NCI-H510A treated with DMSO at 0.1 percent for 48 hours (cell line): Measurements from ENCODE around the gene KIAA0825.
A peak's percentile ranks its signal among the peaks of the same experiment; 100 is the strongest.
"Not testable (repeated sequence)": the region's sequence is repeated elsewhere in the genome, so short reads cannot be mapped to it uniquely, and the experiment has no call there.

Experiments
- DNase-seq: peaks from one replicate; lab custom pipeline; 2025; lab: John Stamatoyannopoulos, UW

The KIAA0825 gene

DNA sequence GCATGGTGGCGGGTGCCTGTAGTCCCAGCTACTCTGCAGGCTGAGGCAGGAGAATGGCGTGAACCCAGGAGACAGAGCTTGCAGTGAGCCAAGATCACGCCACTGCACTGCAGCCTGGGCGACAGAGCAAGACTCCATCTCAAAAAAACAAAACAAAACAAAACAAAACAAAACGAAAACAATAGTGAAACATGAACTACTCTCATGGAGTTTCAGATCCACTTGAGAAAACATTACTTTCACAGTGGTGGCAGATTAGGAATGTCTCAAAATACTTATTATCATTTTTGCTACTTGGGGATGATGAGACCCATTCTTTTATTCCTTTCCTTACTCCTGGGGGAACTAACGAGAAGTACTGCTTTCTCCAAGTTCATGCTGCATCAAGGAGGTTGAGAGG, 448.2 kb downstream of the KIAA0825 start:
- not testable (repeated sequence) for DNase-seq

DNA sequence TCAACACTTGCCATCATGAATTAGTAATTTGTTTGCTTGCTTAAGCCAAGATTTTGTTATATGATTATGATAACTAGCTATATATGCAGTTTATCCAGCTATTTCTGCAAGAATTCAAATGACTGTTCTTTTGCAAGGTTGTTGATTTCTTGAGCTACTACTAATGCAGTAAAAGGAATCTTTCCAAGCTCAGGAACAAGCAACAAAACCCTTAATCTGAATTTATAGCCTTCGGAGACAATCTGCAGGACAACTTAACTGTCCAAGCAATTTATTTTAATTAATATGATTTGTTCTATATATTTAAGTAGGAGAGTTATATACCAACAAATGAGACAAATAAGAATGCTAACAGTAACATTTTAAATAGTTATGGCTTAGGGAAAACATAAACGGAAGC, 450.3 kb downstream of the KIAA0825 start:
- DNase-seq = no peak

DNA sequence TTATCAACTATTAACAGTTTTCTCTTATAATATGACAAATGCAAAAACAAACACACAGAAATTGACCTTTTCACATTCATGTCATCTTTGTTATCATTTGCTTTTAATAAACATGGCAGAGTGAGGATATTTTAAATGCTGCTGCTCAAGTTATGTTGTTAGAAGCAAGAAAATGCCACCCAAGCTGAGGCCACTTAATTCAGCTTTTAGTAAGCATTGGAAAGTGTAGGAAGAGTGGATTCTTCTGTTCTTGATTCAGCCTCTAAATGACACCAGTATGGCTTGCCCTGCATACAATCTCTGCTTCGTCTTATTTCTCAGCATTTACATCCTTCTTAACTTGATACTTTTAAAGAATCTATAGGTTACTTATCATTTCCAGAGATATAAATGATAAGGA, 456.6 kb downstream of the KIAA0825 start:
- DNase-seq = no peak

DNA sequence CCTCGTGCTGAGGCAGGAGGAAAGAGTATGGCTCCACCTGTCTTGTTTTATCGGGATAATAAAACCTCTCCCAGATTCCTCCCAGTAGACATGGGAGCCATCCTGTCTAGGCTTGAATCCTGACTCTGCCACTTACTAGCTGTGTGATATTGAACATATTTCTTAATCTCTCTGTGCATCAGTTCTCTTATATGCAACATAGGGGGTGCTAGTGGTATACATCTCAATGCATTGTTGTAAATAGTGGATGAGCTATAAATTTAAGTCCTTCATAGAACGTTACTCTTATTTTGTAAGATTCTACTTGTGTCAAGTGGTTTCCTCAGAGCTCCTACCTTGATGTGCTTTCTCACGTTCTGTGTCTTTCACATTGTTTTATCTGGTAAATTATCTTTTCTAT, 459.3 kb downstream of the KIAA0825 start:
- no peak for DNase-seq

DNA sequence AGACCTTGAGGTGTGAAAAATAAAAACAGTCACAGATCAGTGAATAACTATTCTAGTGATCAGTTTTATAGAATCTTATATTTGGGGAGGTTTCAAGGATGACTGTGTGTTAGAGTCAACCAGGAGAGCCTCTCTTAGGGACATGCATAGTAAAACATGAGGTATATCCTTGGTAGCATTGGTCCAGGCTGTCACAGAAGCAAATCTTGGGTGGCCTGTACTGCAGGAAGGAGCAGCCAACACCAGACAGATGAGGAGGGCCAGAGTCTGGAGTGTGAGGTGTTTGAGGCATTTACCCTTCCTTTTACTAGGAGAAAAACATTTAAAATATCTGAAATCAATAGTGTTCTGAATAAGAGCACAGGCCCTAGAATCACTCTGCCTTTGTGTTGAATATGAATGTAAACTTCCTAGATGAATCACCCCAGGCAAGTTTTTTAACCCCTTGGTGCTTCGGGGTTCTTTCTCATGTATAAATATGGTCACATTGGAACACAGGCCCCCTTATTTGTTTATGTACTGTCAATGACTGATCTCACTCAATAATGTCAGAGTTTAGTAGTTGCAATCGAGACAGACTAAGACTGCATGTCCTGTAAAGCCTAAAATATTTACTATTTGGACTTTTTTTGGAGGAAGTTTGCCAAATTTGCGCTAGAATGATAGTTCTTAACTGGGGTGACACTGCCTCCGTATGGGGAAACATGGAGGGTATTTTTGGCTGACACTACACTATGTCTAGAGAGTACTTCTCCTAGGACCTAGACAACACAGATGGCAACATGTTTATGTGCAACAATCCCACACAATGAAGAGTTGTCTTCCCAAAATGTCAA, 460.5 kb downstream of the KIAA0825 start:
- DNase-seq = no peak

DNA sequence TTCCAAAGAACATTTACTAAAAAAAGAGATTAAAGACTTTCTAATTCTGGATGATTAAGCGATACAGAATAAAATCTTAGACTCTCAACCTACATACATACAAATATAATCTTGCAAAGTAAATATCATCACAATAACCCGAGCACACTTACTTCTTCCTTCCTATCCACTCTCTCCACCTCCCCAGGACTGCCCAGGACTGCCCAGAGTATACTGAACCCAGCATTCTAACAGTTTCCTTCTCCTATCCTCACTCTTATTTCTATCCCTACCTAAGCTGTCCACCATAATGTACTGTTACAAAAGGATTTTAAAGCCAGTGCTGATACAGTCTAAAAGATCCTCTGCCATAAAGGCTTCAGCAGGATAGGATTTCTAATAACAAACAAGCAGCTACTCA, 463.7 kb downstream of the KIAA0825 start:
- DNase-seq = no peak

DNA sequence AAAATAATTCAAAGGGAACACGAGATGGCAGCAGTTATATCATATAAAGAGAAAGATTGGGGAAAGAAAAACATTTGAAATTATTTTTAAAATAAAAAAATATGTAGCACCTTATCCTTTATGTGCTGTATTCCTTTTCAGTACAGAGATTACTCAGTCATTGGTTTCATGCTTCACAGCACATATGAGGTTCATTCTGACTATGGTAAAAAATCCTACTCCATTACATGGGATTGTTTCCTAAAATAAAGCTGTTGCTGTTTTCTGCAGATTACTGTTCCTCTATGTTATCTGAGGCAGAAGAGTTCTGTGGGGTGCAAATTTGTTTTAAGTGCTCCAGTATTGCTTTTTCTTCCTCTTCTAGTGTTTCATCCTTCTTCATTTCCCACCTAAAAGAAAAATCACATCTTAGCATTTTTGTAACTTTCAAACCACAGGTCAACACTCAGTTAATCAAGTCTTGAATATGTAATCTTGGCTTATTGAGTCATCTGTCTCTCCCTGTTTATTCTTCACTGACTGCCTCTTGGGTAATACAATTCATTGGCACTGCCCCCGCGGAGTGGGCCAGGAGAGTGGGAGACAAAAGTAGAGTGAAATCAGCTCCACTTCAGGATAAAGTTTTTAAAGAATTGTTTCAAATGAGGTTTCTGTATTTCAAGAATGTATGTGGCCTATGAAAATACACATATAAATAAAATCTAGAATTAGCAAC, 464.5 kb downstream of the KIAA0825 start:
- no peak for DNase-seq

DNA sequence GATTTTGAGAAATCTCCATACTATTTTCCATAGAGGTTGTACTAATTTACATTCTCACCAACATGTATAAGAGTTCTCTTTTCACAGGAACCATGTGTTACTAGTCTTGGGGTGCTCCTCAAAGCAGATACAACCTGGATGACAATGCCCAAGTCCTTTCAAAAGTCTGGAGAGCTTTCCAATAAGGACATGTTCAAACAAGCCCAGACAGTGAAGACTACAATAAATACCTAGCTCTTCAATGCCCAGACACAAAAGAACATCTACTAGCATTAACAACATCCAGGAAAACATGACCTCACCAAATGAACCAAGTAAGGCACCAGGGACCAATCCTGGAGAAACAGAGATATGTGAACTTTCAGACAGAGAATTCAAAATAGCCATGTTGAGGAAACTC, 474.8 kb downstream of the KIAA0825 start:
- not testable (repeated sequence) for DNase-seq

DNA sequence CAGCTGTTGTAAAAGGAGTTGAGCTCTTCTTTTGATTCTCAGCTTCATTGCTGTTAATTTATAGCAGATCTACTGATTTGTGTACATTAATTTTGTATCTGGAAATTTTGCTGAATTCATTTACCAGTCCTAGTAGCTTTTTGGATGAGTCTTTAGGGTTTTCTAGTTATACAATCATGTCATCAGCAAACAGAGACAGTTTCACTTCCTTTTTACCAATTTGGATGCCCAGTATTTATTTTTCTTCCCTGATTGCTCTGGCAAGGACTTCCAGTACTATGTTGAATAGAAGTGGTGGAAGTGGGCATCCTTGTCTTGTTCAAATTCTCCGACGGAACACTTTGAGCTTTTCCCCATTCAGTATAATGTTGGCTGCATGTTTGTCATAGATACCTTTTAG, 478.1 kb downstream of the KIAA0825 start:
- DNase-seq = no peak

DNA sequence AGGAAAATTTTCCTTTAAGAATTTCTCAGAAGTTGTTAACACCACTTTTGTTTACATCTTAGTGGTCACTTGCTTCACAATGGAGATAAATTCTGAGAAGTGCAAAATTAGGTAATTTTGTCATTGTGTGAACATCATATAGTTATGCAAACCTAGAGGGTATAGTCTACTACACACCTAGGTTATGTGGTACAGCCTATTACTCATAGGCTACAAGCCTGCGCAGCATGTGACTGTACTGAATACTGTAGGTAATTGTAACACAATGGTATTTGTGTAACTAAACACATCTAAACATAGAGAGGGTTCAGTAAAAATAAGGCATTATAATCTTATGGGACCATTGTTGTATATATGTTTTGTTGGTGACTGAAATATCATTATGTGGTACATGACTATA, 488.3 kb downstream of the KIAA0825 start:
- no peak for DNase-seq

DNA sequence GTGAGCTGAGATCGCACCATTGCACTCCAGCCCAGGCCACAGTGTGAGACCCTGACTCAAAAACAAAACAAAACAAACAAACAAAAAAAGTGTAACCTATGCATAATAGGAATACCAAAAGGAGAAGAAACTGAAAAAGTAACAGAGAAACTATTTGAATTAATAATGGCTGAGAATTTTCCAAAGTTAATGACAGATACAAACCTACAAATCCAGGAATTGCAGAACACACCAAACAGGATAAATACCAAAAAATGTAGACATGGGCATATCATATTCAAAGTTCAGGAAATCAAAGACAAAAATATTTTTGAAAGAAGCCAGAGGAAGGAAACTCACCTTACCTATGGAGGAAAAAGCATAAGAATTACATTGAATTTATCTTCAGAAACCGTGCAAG, 493.3 kb downstream of the KIAA0825 start:
- DNase-seq = no peak

DNA sequence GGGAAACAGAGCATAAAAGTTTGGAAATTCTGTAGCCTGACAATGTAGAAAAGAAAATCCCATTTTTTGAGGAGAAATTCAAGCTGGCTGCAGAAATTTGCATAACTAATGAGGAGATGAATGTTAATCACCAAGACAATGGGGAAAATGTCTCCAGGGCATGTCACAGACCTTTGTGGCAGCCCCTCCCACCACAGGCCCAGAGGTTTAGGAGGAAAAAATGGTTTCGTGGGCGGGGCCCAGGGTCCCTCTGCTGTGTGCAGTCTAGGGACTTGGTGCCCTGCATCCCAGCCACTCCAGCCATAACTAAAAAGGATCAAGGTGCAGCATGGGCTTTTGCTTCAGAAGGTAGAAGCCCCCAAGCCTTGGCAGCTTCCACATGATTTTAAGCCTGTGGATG, 502.1 kb downstream of the KIAA0825 start:
- not testable (repeated sequence) for DNase-seq

DNA sequence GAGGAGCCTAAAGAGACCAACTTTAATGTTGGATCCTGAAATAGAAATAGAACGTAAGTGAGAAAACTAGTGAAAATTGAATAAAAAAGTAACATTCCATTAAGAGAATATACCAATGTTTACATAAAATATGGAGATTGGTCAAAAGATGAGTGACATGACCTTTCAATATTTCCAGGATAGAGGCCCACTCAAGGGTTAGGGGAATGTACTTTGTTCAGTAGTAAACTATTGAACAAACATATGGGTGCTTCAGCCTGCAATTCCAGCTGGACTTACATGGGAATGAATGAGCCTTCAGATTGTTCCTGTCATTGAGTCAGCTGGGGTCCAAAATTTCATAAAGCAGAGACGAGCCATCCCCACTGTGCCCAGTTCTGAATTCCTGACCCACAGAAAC, 505.3 kb downstream of the KIAA0825 start:
- DNase-seq = no peak

DNA sequence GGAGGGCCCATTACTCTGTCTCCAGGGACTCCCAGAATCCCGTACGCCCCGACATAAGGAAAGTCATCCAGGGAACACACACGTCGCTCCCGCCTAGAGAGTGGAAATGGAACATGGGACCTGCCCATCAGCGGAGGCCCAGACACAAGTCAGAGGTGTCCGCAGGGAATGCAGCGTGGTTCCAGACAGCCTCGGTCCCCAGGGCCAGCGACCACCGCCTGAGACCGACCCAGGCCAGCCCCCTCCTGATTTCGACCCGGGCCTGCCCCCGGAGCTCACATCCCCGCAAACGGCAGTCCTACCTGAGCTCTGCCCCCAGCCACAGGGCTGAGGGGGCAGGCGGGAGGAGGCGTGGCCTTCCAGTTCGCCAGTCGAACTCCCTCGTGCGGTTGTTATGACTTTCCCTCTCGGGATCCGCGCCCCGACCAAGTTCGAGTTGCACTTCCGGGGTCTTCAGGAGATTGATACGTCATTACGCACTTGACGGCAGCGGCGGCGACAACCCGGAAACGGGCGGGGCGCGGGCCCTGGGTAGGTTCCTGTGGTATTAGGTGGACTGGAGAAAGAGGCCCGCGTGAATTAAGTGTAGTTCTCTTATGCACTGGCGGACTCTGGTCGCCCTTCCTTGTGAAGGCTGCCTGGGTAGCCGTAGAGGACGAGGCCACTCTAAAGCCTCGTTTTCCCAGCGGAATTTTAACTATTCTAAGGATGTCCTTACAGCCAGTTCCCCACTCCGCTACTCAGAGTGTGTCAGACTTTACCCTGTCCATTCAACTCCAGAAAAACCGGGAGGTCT, 507.0 kb downstream of the KIAA0825 start:
- peak; percentile 77 for DNase-seq

DNA sequence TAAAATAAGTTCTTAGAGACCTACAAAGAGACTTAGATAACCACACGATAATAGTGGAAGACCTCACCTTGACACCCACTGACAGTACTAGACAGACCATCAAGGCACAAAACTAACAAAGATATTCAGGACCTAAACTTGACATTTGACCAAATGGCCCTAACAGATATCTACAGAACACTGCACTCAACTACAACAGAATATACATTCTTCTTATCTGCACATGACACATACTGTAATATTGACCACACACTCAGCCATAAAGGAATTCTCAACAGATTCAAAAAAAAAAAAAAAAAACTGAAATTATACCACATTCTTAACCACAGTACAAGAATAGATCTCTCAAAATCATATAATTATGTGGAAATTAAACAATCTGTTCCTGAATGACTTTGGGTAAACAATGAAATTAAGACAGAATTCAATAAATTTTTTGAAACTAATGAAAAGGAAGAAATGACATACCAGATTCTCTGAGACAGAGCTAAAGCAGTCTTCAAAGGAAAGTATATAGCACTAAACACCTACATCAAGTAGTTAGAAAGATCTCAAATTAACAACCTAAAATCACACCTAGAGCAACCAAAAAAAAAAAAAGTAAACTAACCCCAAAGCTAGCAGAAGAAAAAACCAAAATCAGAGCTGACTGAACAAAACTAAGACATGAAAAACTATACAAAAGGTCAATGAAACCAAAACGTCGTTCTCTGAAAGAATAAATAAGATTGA, 514.7 kb downstream of the KIAA0825 start:
- no peak for DNase-seq
